Pancreas (tissue), 10 donors: ENCODE data around the gene NFIA. TPM values are rescaled to one million over a fixed set of nuclear protein-coding genes. Genes with fewer than 3 reads are reported as not detected.
A peak's percentile ranks its signal among the peaks of the same experiment; 100 is the strongest.

Experiments
- ATAC-seq, 4 donors: fragments of 200-7000 bp; cut with Tn5 transposase; one replicate each; pipeline versions ENCODE4 v1.8.0 to v1.9.1; 2020; ENCODE audit warnings: mild to moderate bottlenecking in 4 of 4, moderate library complexity in 4 of 4
- DNase-seq, 6 donors: peaks; one replicate each; pipeline ENCODE4 v3.0.0-alpha.2; 2020
- FAIRE-seq: peaks from 2 replicates; lab custom pipeline; 2012; peaks lifted over from hg19 to GRCh38; lab: Jason Lieb, UNC
- H3K27ac ChIP-seq, 4 donors: fragments of 200-600 bp; sonication (generic); 1 replicate in 3 of 4; 2 replicates in 1 of 4; pipeline versions ENCODE4 v1.5.0 to v1.8.0; 2020
- H3K27me3 ChIP-seq, 4 donors: fragments of 200-600 bp; one replicate each; pipeline ENCODE4 v1.8.0; 2021
- H3K36me3 ChIP-seq, 3 donors: fragments of 200-600 bp; sonication (generic) in 1 of 3; one replicate each; pipeline versions ENCODE4 v1.5.0 to v1.8.0; 2020 to 2021
- H3K4me1 ChIP-seq, 3 donors: fragments of 200-600 bp; one replicate each; pipeline ENCODE4 v1.8.0; 2021
- H3K4me3 ChIP-seq, 4 donors: fragments of 200-600 bp; sonication (generic) in 2 of 4; one replicate each; pipeline versions ENCODE4 v1.5.0 to v1.8.0; 2020 to 2021
- H3K9me3 ChIP-seq, 4 donors: fragments of 200-600 bp; one replicate each; pipeline ENCODE4 v1.8.0; 2021
- WGBS, 2 donors: extraction: QIAGEN DNeasy Blood & Tissue Kit; methylation state at CpG; one replicate each; pipeline ENCODE4 v1.1.7; 2013; 5-methylcytosine and 5-hydroxymethylcytosine counted together
- intact Hi-C, 3 donors: fragments of 100-400 bp; cut with DNase I; formaldehyde crosslinking; loops; one replicate each; pipeline versions ENCODE4 v1.11.1 to v1.14.2; 2022
- polyA plus RNA-seq, 2 donors: library from polyadenylated mRNA; stranded (reverse); fragments of 200-250 nt; gene quantifications; one replicate each; pipeline ENCODE4 v1.2.3, GENCODE V29; 2013
- total RNA-seq, 6 donors: library from RNA; stranded (reverse); fragmentation: NEBNext Ultra II Directional in 4 of 6; extraction: Animal tissue kit (Norgen Biotek cat#: 25700) in 4 of 6; gene quantifications; one replicate each; pipeline versions ENCODE4 v1.2.1 to v1.2.4, GENCODE V29; 2021 to 2023
- TF ChIP-seq, protein P1 (sequence below), 4 donors: fragments of 200-600 bp; sonication (generic) in 3 of 4; IDR thresholded peaks; one replicate each; pipeline versions ENCODE4 v1.5.0 to v1.8.0; 2021; ENCODE audit warnings: antibody characterized with exemption in 4 of 4
- donor health status: healthy with polysubstance abuse.
- donor health status: DM: no; HTN: no; CAD: no; lungs with moderate emphysema.
- donor health status: DM: no; HTN: no; CAD: no.
- donor health status: control.
- donor health status: control.
- donor health status: Bipolar disorder and iron deficiency.
- donor health status: DM: yes; HTN: yes; CAD: no.
- donor health status: DM: no; HTN: no; CAD: no.
- donor health status: DM: no; HTN: no; CAD: no.
- donor health status: DM: yes; HTN: yes; CAD: no.

Gene NFIA
- total and polyA plus RNA-seq, 8 donors: 4.9 to 48.1 (median 30.2) TPM

DNA sequence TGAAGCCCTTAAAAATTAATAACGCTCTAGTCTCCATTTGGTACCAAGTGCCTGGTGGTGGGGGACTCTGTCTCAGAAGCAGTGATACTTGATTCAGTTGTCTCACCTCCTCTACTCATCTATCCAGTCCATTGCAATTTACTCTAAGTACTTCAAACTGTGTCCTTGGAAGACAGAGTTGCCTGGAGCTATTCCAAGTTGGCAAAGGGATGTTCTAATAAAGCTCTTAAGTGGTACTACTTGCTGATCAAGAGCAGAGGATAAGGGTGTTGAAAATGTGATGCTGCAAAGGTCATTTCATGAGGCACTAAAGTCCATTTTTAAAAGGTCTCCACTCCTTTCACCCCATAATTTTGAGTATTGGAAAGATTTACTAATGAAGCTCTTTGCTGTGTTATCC lies 142.2 kb downstream of the NFIA start:
- TF ChIP-seq, protein P1, sequence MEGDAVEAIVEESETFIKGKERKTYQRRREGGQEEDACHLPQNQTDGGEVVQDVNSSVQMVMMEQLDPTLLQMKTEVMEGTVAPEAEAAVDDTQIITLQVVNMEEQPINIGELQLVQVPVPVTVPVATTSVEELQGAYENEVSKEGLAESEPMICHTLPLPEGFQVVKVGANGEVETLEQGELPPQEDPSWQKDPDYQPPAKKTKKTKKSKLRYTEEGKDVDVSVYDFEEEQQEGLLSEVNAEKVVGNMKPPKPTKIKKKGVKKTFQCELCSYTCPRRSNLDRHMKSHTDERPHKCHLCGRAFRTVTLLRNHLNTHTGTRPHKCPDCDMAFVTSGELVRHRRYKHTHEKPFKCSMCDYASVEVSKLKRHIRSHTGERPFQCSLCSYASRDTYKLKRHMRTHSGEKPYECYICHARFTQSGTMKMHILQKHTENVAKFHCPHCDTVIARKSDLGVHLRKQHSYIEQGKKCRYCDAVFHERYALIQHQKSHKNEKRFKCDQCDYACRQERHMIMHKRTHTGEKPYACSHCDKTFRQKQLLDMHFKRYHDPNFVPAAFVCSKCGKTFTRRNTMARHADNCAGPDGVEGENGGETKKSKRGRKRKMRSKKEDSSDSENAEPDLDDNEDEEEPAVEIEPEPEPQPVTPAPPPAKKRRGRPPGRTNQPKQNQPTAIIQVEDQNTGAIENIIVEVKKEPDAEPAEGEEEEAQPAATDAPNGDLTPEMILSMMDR (IDR thresholded peaks at IDR 0.05): no peak
- FAIRE-seq: no peak
- intact Hi-C loops: no loop called here

DNA sequence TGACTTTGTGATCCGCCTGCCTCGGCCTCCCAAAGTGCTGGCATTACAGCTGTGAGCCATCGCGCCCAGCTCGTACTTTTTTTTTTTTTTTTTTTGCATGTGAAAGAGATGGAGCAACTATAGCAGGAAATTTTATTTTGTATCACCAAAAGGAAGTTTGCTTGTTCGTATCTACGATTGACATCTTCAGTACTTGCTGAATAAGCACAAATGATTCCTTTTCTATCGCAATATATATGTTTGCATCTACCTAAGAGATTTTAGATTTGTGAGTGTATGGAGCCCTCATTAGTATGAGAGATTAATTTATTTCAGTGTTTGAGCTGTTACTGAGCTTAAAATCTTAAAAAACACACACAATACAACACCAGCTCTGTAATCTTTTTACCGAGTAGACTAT lies 143.1 kb downstream of the NFIA start:
- no peak for DNase-seq
- H3K9me3 ChIP-seq: no peaks in the 10 kb centered on the region
- H3K4me3 ChIP-seq: no peak overlapping the region
- no peak overlapping the region for H3K27ac ChIP-seq
- WGBS, 2 donors: 96% methylated on average over 9 of the region's 9 CpGs
- FAIRE-seq: no peak
- intact Hi-C loops: no loop called here
- TF ChIP-seq, protein P1 (IDR thresholded peaks at IDR 0.05): no peak
- H3K27me3 ChIP-seq: no peaks in the 10 kb centered on the region
- peaks cover 20 to 26% (median 24%) of the 10 kb centered on the region in 3 donors for H3K4me1 ChIP-seq
- ATAC-seq: no peak
- H3K36me3 ChIP-seq: no peaks in the 10 kb centered on the region

More for the DNA sequence above, 142.2 kb downstream of the NFIA start:
- Histone ChIP-seq H3K4me3 (no peak overlapping the region), H3K27ac (no peak overlapping the region), H3K4me1 (peaks cover 20 to 26% (median 24%) of the 10 kb centered on the region in 3 donors), H3K36me3 (no peaks in the 10 kb centered on the region), H3K9me3 (no peaks in the 10 kb centered on the region), H3K27me3 (no peaks in the 10 kb centered on the region)
- DNase-seq (no peak), ATAC-seq (peak in 2 of 4 donors; percentile 38 to 43)
- WGBS, 2 donors: 82 to 88% methylated on average over 1 of the region's 1 CpG

DNA sequence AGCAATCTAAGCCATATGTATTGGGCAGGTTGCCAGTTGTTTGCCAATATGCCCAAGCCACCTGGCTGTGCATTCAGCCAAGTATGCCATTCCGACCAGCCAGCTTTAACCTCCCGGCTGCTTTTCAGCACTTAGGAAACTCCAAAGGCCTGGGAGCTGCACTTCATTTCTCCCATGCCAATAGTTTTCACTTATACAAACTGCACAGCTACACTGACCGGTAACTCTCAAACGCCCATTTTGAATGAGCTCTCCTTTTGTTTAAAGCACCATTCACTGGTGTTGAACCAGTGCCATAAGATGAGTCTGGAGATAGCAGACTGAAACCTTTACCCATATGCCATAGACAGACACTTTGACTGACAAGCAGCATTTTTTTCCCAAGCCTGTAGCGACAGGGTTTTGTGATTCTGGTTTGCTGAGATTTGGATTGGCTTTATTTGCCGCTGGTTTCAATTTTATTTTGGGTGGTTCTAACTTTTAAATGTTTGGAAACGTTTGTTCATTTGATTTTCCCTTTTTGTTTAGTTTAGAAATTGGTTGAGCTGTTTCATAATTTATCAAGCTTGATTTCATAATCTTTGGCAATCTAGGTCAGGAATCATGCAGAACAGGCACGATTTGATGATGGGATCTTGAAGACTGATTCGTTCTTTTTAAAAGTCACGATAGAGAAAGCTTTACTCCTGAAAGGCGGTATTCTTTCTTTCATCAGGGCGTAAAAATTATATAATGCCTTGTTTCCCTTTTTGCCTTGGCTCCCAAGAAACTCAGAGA lies 144.6 kb downstream of the NFIA start:
- Histone ChIP-seq H3K36me3 (no peaks in the 10 kb centered on the region), H3K4me3 (no peak overlapping the region), H3K4me1 (peaks cover 20 to 26% (median 24%) of the 10 kb centered on the region in 3 donors), H3K27me3 (no peaks in the 10 kb centered on the region), H3K27ac (peak overlapping the region in 1 of 4 donors; percentile 0), H3K9me3 (no peaks in the 10 kb centered on the region)
- TF ChIP-seq, protein P1 (IDR thresholded peaks at IDR 0.05): no peak
- peak; percentile 33 to 74 (median 65) for ATAC-seq
- 48 to 50% methylated on average over 12 of the region's 12 CpGs for WGBS, 2 donors
- DNase-seq: peak in 5 of 6 donors; percentile 30 to 51 (median 42)
- FAIRE-seq: no peak
- intact Hi-C loops: no loop called here

DNA sequence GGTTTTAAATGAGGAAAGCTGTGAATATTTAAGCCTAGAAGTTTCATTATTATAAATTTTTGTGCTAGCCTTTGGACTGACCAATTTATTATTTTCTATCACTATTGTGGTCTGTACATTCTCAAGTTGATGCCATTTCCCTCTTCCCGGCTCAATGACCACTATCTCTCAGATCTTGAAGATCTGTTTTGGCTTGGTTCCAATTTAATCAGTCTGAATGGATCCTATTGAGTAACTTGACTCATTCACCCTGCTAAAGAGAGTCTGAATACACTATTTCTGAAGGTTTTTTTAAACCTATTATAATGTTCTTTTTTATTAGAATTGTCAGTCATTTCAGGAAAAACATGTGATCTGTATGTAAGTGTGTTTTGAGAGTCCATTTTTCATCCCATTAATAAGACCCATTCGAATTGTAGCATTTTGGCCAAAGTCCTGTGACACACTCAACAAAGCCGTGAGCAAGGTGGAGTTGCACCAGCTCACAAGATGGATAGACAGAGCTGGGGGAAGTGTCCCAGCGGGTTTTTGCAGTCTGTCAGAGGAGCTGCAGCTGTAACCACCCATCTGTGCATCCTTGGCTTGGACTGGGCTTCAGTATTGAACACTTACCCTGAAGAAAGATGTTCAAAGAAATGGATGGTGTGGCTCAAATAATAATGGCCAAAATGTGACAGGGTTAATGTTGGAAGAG lies 145.6 kb downstream of the NFIA start:
- Histone ChIP-seq H3K27ac (no peak overlapping the region), H3K36me3 (no peaks in the 10 kb centered on the region), H3K4me3 (no peak overlapping the region), H3K9me3 (no peaks in the 10 kb centered on the region), H3K4me1 (peaks cover 13 to 22% (median 19%) of the 10 kb centered on the region in 3 donors), H3K27me3 (no peaks in the 10 kb centered on the region)
- no peak for FAIRE-seq
- DNase-seq: no peak
- 84 to 90% methylated on average over 4 of the region's 4 CpGs for WGBS, 2 donors
- intact Hi-C loops: no loop called here
- TF ChIP-seq, protein P1 (IDR thresholded peaks at IDR 0.05): no peak
- ATAC-seq: no peak
